ENCODE data around the gene TNFAIP1.

- TF ChIP-seq GATA3 (IDR thresholded peaks at IDR 0.05; ENCODE audit: low read depth, low read length) = no peak
- no peak for TF ChIP-seq GATA2 (IDR thresholded peaks at IDR 0.05; ENCODE audit: low read depth, low read length)
These were observed 45.7 kb downstream of the TNFAIP1 start for GRCh38 chr17:28381141-28381825.
